Measurements from ENCODE around the gene TEAD1.

The TEAD1 gene

DNA sequence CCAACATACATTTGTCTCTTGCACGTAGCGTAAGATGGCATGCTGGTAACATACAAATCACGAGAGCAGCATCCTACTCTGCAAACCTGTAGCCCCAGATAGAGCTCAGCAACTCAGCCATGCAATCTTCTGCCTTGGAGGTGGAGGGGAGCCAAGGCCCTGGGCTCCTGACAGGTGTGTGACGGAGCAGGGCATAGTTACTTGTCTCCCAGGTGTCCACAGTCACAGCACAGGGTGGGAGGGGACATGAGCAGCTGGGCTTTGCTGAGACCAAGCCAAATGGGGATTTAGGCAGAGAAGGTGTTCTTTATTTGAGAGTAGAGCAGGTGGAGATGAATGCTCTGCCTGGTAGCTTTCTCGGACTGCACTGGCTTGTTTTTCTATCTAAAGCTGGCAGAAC, 111.7 kb downstream of the TEAD1 start:
- DNase-seq (ENCODE audit: low spot score) (no peak), ATAC-seq (ENCODE audit: low read depth) (no peak)
- H3K27ac ChIP-seq (ENCODE audit: poor library complexity, severe bottlenecking): no peak overlapping the region
- H3K4me1 ChIP-seq (ENCODE audit: insufficient read depth, poor library complexity, severe bottlenecking): peaks cover 13% of the 10 kb centered on the region
- no peak for TF ChIP-seq CTCF (IDR thresholded peaks at IDR 0.05; ENCODE audit: poor library complexity, severe bottlenecking)
- no peaks in the 10 kb centered on the region for H3K27me3 ChIP-seq (ENCODE audit: insufficient read depth, poor library complexity, severe bottlenecking)
- peaks cover 15% of the 10 kb centered on the region; the same call in 1 of the 2 replicates for H3K36me3 ChIP-seq (ENCODE audit: low read depth)
- no peak overlapping the region for H3K4me3 ChIP-seq (ENCODE audit: severe bottlenecking)
- no peaks in the 10 kb centered on the region for H3K9me3 ChIP-seq (ENCODE audit: severe bottlenecking)

DNA sequence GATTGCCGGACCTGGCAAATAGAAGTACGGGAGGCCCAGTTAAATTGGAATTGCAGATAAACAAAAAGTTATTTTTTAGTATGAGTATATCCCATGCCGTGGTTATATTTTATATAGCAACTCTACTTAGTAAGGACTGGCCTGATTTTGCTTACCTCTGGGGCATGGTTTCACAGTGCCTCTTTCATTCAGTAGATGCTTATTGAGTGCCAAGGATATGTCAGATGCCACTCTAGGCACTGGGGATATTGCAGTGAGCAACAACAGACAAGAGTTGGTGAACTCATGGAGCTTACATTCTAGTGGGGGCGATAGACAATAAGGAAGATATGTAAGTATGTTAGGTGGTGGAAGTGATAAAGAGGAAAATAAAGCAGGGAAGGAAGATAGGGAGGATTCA, 112.2 kb downstream of the TEAD1 start:
- Histone ChIP-seq H3K27ac (ENCODE audit: poor library complexity, severe bottlenecking) (peak overlapping the region; percentile 24), H3K4me1 (ENCODE audit: insufficient read depth, poor library complexity, severe bottlenecking) (peaks cover 13% of the 10 kb centered on the region), H3K9me3 (ENCODE audit: severe bottlenecking) (no peaks in the 10 kb centered on the region), H3K4me3 (ENCODE audit: severe bottlenecking) (no peak overlapping the region), H3K27me3 (ENCODE audit: insufficient read depth, poor library complexity, severe bottlenecking) (no peaks in the 10 kb centered on the region), H3K36me3 (ENCODE audit: low read depth) (peaks cover 11% of the 10 kb centered on the region; the same call in 1 of the 2 replicates)
- ATAC-seq (ENCODE audit: low read depth) (no peak), DNase-seq (ENCODE audit: low spot score) (no peak)
- no peak for TF ChIP-seq CTCF (IDR thresholded peaks at IDR 0.05; ENCODE audit: poor library complexity, severe bottlenecking)

DNA sequence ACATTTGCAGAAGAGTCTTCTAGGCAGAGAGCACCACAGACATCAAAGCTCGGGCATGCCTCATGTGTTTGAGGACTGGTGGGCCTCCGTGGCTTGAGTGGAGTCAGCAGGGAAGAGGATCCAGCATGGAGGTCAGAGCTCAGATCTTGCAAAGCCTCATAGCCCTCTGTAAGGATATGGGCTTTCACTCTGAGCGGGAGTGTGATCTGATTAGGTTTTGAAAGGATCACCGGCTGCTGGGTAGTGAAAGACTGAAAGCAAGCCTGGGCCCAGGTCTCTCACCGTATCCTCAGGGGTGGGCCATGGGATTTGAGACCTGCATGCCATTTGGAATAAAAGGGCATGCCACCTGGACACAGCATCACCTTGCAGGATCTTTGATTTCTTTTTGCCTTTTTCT, 112.7 kb downstream of the TEAD1 start:
- H3K4me3 ChIP-seq (ENCODE audit: severe bottlenecking): no peak overlapping the region

GRCh38 chr11:12787847-12788246, 113.6 kb downstream of the TEAD1 start:
- ATAC-seq (ENCODE audit: low read depth) (peak; percentile 52; the same call in 2 of the 3 replicates), DNase-seq (ENCODE audit: low spot score) (no peak)
- Histone ChIP-seq H3K36me3 (ENCODE audit: low read depth) (peaks cover 11% of the 10 kb centered on the region; the same call in 1 of the 2 replicates), H3K4me3 (ENCODE audit: severe bottlenecking) (no peak overlapping the region), H3K4me1 (ENCODE audit: insufficient read depth, poor library complexity, severe bottlenecking) (peaks cover 13% of the 10 kb centered on the region), H3K27me3 (ENCODE audit: insufficient read depth, poor library complexity, severe bottlenecking) (no peaks in the 10 kb centered on the region), H3K27ac (ENCODE audit: poor library complexity, severe bottlenecking) (peak overlapping the region; percentile 24), H3K9me3 (ENCODE audit: severe bottlenecking) (no peaks in the 10 kb centered on the region)
- TF ChIP-seq CTCF (IDR thresholded peaks at IDR 0.05; ENCODE audit: poor library complexity, severe bottlenecking): no peak

More for the DNA sequence above, 112.7 kb downstream of the TEAD1 start:
- no peaks in the 10 kb centered on the region for H3K9me3 ChIP-seq (ENCODE audit: severe bottlenecking)
- DNase-seq (ENCODE audit: low spot score): no peak
- H3K4me1 ChIP-seq (ENCODE audit: insufficient read depth, poor library complexity, severe bottlenecking): peaks cover 13% of the 10 kb centered on the region
- ATAC-seq (ENCODE audit: low read depth): no peak
- peaks cover 11% of the 10 kb centered on the region; the same call in 1 of the 2 replicates for H3K36me3 ChIP-seq (ENCODE audit: low read depth)
- no peak for TF ChIP-seq CTCF (IDR thresholded peaks at IDR 0.05; ENCODE audit: poor library complexity, severe bottlenecking)
- H3K27ac ChIP-seq (ENCODE audit: poor library complexity, severe bottlenecking): peak overlapping the region; percentile 24
- no peaks in the 10 kb centered on the region for H3K27me3 ChIP-seq (ENCODE audit: insufficient read depth, poor library complexity, severe bottlenecking)

DNA sequence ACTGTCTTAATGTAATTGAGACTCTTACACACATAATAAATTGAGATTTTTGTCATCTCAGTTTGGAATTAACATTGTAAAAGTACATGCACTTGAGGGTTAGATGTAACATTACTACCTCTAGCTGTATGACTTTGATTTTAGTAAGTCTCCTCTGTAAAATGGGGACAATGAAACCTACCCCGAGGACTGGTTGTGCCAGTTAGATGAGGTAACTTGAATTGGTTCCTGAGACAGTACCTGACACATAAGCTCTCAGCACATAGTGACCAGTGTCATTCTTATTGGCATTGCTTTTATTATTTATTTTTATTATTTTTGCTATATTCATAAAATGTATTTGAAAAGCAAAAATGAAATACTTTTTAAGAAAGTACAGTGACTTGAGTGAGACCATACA, 114.8 kb downstream of the TEAD1 start:
- H3K27ac ChIP-seq (ENCODE audit: poor library complexity, severe bottlenecking): peak overlapping the region; percentile 24
- H3K4me3 ChIP-seq (ENCODE audit: severe bottlenecking): no peak overlapping the region
- no peaks in the 10 kb centered on the region for H3K9me3 ChIP-seq (ENCODE audit: severe bottlenecking)
- H3K36me3 ChIP-seq (ENCODE audit: low read depth): peaks cover 11% of the 10 kb centered on the region; the same call in 1 of the 2 replicates
- ATAC-seq (ENCODE audit: low read depth) (no peak), DNase-seq (ENCODE audit: low spot score) (no peak)
- no peaks in the 10 kb centered on the region for H3K27me3 ChIP-seq (ENCODE audit: insufficient read depth, poor library complexity, severe bottlenecking)
- peaks cover 13% of the 10 kb centered on the region for H3K4me1 ChIP-seq (ENCODE audit: insufficient read depth, poor library complexity, severe bottlenecking)
- no peak for TF ChIP-seq CTCF (IDR thresholded peaks at IDR 0.05; ENCODE audit: poor library complexity, severe bottlenecking)
